Jurkat, Clone E6-1 (cell line): Measurements from ENCODE around the gene MMP24. TPM values are rescaled to one million over a fixed set of nuclear protein-coding genes. Genes with fewer than 3 reads are reported as not detected.
"Not testable (repeated sequence)": the region's sequence is repeated elsewhere in the genome, so short reads cannot be mapped to it uniquely, and the experiment has no call there.

Experiments used
- DNase-seq: peaks from one replicate; pipeline ENCODE4 v3.0.0-alpha.2; 2011; ENCODE audit warnings: low read depth, low spot score
- H3K4me3 ChIP-seq: 2 replicates; pipeline ENCODE4 v1.5.1; 2011; ENCODE audit warnings: mild to moderate bottlenecking, low read length, control low read depth, moderate library complexity
- polyA plus RNA-seq: library from polyadenylated mRNA; unstranded; fragments of >200 nt; gene quantifications from one replicate; pipeline ENCODE4 v1.2.1, GENCODE V29; 2012; ENCODE audit warnings: missing spikeins; ENCODE audit not compliant: insufficient read length, insufficient read depth

The MMP24 gene
- polyA plus RNA-seq = not detected

GRCh38 chr20:35226126-35226883 lies at the start of gene MMP24:
Gene MMP24 (plus strand): TSS chr20:35226690. CDS start chr20:35226739, 49 bp downstream.
- DNase-seq = no peak
- H3K4me3 ChIP-seq = no peak within 1 kb of the TSS

DNA sequence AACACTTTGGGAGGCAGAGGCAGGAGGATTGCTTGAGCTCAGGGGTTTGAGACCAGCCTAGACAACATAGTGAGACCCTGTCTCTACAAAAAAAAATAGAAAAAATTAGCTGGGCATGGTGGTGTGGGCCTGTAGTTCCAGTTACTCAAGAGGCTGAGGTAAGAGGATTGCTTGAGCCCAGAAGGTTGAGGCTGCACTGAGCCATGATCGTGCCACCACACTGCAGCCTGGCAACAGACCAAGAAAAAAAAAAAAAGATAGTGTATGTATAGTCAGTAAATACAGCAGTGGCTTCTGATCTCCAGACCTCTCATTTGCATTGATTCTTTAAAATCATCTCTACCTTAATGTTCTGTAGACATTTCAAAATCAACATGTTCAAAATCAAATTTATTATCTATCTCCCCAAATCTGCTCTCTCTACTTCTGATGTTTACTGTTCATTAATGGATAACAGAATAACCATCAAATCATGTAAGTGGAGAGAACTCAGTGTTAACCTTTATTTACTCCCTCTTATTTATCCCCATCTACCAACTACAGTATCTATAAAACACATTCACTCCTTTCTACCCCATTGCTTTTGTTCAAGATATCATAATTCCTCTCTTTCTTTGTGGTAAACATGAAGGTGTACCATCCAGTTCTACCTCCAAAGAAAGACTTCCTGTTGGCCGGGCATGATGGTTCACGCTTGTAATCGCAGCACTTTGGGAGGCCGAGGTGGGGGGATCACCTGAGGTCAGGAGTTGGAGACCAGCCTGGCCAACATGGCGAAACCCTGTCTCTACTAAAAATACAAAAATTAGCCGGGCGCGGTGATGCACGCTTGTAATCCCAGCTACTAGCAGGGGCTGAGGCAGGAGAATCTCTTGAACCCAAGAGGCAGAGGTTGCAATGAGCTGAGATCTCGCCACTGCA lies 46.9 kb upstream of the MMP24 start:
- no peak overlapping the region for H3K4me3 ChIP-seq
- no peak for DNase-seq

DNA sequence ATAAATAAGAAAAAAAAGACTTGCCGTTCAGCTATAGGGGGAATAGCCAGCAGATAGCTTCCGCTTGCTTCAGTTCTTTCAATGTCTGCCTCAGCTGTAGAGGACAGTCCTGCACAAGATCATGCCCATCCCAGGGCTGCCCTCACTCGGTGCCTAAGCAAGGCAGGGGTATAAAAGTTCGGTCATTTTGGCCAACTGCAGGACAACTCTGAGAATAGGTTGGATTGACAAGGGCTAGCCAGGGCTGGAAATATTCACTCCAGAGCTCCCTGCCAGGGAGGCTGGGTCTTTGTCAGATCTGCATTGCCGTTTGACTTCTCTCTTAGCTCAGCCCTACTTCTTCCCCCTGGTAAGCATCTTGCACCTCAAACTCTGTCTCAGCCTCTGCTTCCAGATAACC lies 46.2 kb upstream of the MMP24 start:
- DNase-seq = no peak
- no peak overlapping the region for H3K4me3 ChIP-seq

DNA sequence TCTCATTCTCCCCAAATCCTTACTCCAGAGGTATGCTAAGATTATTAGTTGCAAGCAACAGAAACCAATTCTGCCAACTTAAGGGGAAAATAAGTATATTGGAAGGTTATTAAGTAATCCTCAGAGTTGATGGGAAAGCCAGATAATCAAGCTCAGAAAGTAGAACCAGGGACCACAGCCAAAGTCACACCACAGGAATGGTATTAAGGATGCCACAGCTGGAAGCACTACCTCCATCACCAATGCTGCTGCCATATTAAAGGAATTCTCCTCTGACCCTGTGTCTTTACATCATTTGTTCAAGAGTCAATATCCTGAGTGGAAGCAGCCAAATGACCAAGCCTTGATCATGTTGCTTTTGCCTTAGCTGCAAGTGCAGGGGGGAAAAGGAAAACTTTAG lies 44.8 kb upstream of the MMP24 start:
- no peak for DNase-seq
- H3K4me3 ChIP-seq = no peak overlapping the region

- DNase-seq, H3K4me3 ChIP-seq: not testable (repeated sequence)
Observed at GRCh38 chr20:35186691-35187289, 39.7 kb upstream of the MMP24 start.

DNA sequence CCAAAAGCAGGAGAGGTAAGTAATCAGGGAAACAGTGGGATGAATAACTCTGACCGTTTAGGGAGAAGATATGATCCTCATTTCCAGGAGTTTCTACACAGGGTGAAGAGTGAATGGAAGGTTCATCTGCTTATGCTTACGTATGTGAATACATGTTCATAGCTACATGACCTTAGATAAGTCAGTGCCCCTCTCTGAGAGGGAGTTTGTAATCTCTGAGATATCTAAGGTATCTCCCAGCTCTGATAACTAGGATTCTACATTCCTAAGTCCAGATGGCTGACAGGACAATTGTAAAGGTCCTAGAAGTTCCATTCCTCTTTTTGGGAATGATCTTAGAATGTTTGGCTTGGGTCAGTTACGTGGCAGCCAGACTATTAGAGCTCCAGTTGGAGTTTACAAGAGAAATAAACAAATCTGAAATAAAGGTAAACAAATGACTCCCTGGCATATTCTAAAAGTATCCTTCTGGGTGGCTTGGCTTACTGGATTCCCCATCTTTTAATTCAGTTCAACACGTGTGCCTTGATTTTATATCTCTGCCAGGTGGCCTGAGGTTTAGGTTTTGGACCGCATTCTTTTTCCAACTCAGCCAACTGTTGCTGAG lies 38.8 kb upstream of the MMP24 start:
- no peak for DNase-seq
- no peak overlapping the region for H3K4me3 ChIP-seq

- DNase-seq, H3K4me3 ChIP-seq: not testable (repeated sequence)
Observed at GRCh38 chr20:35189223-35189622, 37.3 kb upstream of the MMP24 start.

GRCh38 chr20:35190556-35190955 lies 35.9 kb upstream of the MMP24 start:
- no peak overlapping the region for H3K4me3 ChIP-seq

DNA sequence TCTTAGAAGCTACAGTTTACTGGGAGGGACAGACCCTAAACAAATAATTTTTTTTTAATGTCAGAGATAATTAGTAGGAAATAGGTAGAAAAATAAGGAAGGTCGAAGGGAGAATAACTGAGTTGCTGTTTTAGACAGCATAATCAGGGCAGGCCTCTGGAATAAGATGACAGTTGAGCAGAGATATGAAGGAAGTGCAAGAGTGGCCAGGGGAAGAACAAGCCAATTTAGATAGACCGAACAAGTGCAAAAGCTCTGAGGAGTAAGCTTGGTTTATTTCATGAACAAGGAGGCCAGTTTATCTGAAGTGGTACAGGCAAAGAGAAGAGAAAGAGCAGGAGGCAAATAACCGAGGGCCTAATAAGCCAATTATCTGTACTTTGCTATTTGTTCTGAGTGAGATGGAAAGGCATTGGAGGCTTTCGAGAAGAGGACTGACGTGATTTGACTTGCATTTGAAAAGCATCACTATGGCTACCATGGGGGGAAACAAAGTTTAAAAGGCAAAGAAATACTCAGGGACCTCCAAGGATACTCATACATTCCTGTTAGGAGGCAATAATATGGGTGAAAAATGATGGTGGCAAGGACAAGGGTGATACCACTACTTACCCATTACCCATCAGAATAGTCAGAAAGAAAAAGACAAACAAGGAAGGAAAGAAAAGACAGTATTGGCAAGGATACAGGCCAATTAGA lies 34.9 kb upstream of the MMP24 start:
- H3K4me3 ChIP-seq = no peak overlapping the region
- no peak for DNase-seq

More at GRCh38 chr20:35190556-35190955, 35.9 kb upstream of the MMP24 start:
- DNase-seq = no peak

DNA sequence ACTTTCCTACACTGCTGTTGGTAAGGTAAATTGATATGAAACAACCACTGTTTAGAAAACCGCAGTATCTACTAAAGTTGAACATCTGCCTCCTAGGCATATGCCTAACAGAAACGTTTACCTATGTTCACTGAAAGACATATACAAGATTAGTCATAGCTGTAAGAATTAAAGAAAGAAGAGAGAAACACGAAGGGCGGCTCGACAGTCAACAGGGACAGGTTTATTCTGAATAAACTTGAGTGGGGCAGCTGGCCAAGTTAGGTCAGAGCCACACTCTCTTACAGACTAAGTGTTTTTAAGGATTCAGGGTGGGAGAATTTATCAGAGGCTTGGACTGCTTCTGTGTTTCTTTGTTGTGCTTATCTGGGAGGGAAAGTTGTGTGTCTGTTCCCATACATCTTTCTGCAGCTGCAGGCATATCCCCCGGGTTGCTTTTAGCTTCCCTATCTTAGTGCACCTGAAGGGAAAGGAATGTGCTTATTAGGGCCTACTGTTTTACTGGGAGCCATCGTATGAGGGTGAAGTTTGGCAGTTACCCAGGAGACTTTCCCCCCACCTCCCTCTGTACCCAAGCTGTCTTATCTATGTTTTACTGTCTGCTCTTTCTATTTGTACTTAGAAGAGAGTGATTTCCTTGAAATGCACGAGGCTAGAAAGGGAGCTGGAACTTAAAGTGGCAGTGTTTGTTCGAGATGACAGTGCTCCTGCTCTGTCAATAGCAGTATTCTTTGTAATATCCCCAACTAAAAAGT lies 34.2 kb upstream of the MMP24 start:
- H3K4me3 ChIP-seq = no peak overlapping the region
- DNase-seq = no peak

GRCh38 chr20:35193031-35193791 lies 33.3 kb upstream of the MMP24 start:
- not testable (repeated sequence) for H3K4me3 ChIP-seq, DNase-seq

- H3K4me3 ChIP-seq = no peak overlapping the region
- DNase-seq = no peak
Observed at GRCh38 chr20:35196313-35196712, 30.2 kb upstream of the MMP24 start.

DNA sequence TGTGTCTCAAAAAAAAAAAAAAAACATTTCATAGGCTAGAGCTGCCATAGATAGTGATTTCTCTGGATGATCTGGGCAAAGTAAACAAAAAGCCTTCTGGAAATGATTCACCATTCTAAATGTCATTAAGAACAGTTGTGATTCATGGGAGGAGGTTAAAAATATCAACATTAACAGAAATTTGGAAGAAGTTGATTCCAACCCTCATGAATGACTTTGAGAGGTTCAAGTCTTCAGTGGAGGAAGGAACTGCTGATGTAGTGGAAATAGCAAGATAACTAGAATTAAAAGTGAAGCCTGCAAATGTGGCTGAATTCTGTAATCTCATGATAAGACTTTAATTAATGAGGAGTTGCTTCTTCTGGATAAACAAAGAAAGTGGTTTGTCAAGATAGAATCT lies 26.8 kb upstream of the MMP24 start:
- H3K4me3 ChIP-seq = no peak overlapping the region
- no peak for DNase-seq

GRCh38 chr20:35200267-35200666 lies 26.2 kb upstream of the MMP24 start:
- DNase-seq = no peak
- no peak overlapping the region for H3K4me3 ChIP-seq

GRCh38 chr20:35201467-35201866 lies 25.0 kb upstream of the MMP24 start:
- not testable (repeated sequence) for DNase-seq, H3K4me3 ChIP-seq

GRCh38 chr20:35206802-35207201 lies 19.7 kb upstream of the MMP24 start:
- no peak overlapping the region for H3K4me3 ChIP-seq
- no peak for DNase-seq

DNA sequence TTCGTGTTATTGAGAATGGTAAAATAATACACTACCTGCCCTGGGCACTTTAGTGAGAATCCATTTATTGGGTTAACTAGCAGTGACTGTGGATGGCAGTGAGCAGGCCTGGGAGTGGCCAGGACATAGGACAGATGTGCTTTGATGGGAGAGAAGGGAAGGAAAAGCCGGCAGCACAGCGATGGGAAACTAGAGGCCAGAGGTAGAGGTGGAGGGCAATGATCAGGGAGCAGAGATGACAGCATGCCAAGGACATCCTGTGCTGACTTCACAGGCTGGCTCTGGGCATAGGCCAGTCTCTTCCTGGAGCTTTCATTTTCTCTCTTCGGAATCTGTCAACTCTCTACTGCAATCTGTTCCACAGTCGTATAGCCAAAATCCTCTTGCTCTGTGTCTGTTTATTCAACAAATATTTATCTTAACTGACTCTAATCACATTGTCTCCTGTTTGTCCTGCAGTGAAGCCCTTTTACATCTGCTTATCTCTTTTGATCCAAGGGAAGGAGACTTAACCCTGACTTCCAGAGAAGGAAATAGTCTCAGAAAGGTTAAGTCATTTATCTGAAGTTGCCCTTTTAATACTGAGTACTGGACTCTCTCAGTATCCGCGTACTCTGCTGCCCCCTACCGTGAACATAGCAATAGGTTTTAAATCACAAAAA lies 18.4 kb upstream of the MMP24 start:
- peak; percentile 68 for DNase-seq
- no peak overlapping the region for H3K4me3 ChIP-seq
